Measurements from ENCODE around the gene ANAPC13. TPM values are rescaled to one million over a fixed set of nuclear protein-coding genes. Genes with fewer than 3 reads are reported as not detected.

ANAPC13 gene
- total and polyA plus RNA-seq, 12 donors, result 51.1 to 186 (median 76.8) TPM

GRCh38 chr3:134511500-134511899, 25.7 kb upstream of the ANAPC13 start:
- Histone ChIP-seq H3K4me3 (no peak overlapping the region), H3K9me3 (replicated peaks in 1 of 3) (no peaks in the 10 kb centered on the region)

DNA sequence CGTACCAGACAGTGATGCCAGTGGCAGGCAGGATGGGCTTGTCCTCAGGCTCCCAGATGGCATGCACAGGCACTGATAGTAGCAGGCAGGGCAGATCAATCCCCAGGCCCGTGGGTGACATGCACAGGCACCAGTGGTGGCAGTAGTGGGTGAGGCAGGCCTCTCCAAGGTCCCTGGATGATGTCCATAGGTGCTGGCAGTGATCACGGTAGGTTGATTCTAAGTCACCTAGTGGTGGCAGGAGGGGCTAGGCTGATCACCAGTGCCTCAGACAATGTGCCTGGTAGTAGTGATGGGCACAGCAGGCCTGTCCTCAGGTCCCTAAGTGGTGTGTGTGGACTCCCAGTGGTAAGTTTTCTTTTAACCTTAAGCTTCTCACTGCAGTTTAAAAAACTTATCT, 19.7 kb upstream of the ANAPC13 start:
- Histone ChIP-seq H3K9me3 (replicated peaks in 1 of 3) (no peaks in the 10 kb centered on the region), H3K36me3 (replicated peaks in 1 of 2) (peaks cover 0 to 5% of the 10 kb centered on the region in 2 donors), H3K27me3 (no peaks in the 10 kb centered on the region), H3K4me3 (no peak overlapping the region), H3K27ac (no peak overlapping the region), H3K4me1 (replicated peaks in 1 of 2) (no peaks in the 10 kb centered on the region)
- no peak for TF ChIP-seq CTCF (IDR thresholded peaks at IDR 0.05)
- TF ChIP-seq POLR2A (IDR thresholded peaks at IDR 0.05), result no peak
- intact Hi-C loops (cut with DNase I), result no loop called here
- no peak for DNase-seq
- 57 to 94% (median 68%) methylated on average over 3 of the region's 3 CpGs for WGBS, 4 donors

More at GRCh38 chr3:134511500-134511899, 25.7 kb upstream of the ANAPC13 start:
- intact Hi-C loops (cut with DNase I), result no loop called here
- Histone ChIP-seq H3K27me3 (no peaks in the 10 kb centered on the region), H3K4me1 (replicated peaks in 1 of 2) (peaks cover 0 to 5% of the 10 kb centered on the region in 2 donors), H3K27ac (no peak overlapping the region), H3K36me3 (replicated peaks in 1 of 2) (peaks cover 0 to 5% of the 10 kb centered on the region in 2 donors)
- TF ChIP-seq CTCF (IDR thresholded peaks at IDR 0.05), result no peak
- 84 to 100% (median 87%) methylated on average over 2 of the region's 2 CpGs for WGBS, 4 donors
- DNase-seq, result no peak

DNA sequence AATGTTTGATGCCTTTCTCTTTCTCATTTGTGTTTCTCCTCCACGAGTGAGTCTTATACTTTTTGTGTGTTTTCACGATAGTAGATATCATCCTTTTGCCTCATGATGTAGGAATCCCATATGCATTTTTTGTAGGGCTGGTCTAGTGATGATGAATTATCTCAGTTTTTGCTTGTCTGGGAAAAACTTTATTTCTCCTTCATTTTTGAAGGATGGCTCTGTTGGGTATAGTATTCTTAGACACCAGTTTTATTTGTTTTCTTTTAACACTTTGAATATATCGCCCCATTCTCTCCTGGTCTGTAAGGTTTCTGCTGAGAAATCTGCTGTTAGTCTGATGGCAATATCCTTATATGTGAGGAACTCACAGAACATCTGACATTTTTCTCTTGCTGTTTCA, 18.3 kb upstream of the ANAPC13 start:
- TF ChIP-seq CTCF (IDR thresholded peaks at IDR 0.05) (no peak), POLR2A (IDR thresholded peaks at IDR 0.05) (no peak)
- no peak overlapping the region for H3K4me3 ChIP-seq
- H3K27me3 ChIP-seq, result no peaks in the 10 kb centered on the region
- no peak for DNase-seq
- H3K27ac ChIP-seq, result no peak overlapping the region
- H3K4me1 ChIP-seq (replicated peaks in 1 of 2), result no peaks in the 10 kb centered on the region
- H3K9me3 ChIP-seq (replicated peaks in 1 of 3), result no peaks in the 10 kb centered on the region
- 95 to 98% (median 96%) methylated on average over 2 to 3 of the region's 3 CpGs for WGBS, 4 donors
- intact Hi-C loops (cut with DNase I), result no loop called here
- peaks cover 0 to 5% of the 10 kb centered on the region in 2 donors for H3K36me3 ChIP-seq (replicated peaks in 1 of 2)

DNA sequence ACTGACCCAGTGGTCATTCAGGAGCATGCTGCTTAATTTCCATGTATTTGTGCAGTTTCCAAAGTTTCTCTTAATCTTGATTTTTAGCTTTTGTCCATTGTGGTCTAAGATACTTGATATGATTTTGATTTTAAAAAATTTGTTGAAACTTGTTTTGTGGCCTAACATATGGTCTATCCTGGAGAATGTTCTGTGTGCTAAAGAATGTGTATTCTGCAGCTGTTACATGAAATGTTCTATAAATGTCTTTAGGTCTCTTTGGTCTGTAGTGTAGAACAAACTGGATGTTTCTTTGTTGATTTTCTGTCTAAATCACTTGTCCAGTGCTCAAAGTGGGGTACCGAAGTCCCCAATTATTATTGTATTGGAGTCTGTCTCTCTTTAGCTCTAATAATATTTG, 17.5 kb upstream of the ANAPC13 start:
- Histone ChIP-seq H3K27ac (no peak overlapping the region), H3K27me3 (no peaks in the 10 kb centered on the region), H3K4me3 (no peak overlapping the region), H3K9me3 (replicated peaks in 1 of 3) (no peaks in the 10 kb centered on the region), H3K36me3 (replicated peaks in 1 of 2) (peaks cover 0 to 5% of the 10 kb centered on the region in 2 donors), H3K4me1 (replicated peaks in 1 of 2) (no peaks in the 10 kb centered on the region)
- WGBS, 4 donors, result 95 to 100% (median 97%) methylated on average over 1 of the region's 1 CpG
- TF ChIP-seq POLR2A (IDR thresholded peaks at IDR 0.05), result no peak
- intact Hi-C loops (cut with DNase I), result no loop called here
- no peak for DNase-seq

DNA sequence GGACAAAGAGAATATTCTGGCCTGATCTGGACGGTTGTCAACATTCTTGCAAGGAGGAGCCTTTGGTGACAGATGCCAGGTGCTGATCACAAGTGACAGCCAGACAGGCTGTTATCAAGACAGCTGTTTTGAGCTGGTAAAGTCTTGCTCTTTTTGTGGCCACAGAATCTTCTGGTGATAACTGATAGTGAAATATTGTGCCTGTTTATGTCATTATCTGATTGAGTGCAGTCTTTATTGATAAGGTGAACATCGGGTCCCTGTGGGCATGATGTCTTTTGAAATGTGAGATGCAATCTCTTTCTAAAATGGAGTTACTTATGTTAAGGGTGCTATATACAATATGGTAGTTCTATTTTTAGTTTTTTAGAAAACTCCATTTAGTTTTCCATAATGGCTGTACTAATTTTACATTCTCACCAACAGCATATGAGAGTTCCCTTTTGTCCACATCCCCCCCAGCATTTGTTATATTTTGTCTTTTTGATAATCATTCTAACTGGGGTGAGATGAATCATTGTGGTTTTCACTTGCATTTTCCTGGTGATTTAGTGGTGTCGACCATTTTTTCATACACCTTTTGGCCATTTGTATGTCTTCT, 10.8 kb upstream of the ANAPC13 start:
- Histone ChIP-seq H3K4me1 (replicated peaks in 1 of 2) (peaks cover 0 to 4% of the 10 kb centered on the region in 2 donors), H3K27ac (no peak overlapping the region), H3K36me3 (replicated peaks in 1 of 2) (no peaks in the 10 kb centered on the region), H3K4me3 (no peak overlapping the region), H3K27me3 (no peaks in the 10 kb centered on the region), H3K9me3 (replicated peaks in 1 of 3) (no peaks in the 10 kb centered on the region)
- DNase-seq, result no peak
- WGBS, 4 donors, result 72 to 79% (median 77%) methylated on average over 3 of the region's 3 CpGs
- intact Hi-C loops (cut with DNase I), result no loop called here
- TF ChIP-seq CTCF (IDR thresholded peaks at IDR 0.05) (no peak), POLR2A (IDR thresholded peaks at IDR 0.05) (no peak)

All from adrenal gland (tissue), 12 donors.